HG03457 (cell line): ENCODE measurements around the gene MAP3K5.
"Not testable (repeated sequence)": the region's sequence is repeated elsewhere in the genome, so short reads cannot be mapped to it uniquely, and the experiment has no call there.

Experiments
- ATAC-seq: cut with Tn5 transposase; IDR thresholded peaks from one replicate; pipeline ENCODE4 v1.9.1; 2021; ENCODE audit warnings: moderate number of reproducible peaks; ENCODE audit not compliant: unreplicated experiment

MAP3K5 gene

GRCh38 chr6:136693090-136693489 is 99.2 kb downstream of the MAP3K5 start:
- no peak for ATAC-seq

DNA sequence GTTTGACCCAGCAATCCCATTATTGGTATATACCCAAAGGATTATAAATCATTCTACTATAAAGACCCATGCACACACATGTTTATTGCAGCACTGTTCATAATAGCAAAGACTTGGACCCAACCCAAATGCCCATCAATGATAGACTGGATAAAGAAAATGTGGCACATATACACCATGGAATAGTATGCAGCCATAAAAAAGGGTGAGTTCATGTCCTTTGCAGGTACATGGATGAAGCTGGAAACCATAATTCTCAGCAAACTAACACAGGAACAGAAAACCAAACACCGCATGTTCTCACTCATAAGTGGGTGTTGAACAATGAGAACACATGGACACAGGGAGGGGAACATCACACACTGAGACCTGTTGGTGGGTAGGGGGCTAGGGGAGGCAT is 104.4 kb downstream of the MAP3K5 start:
- ATAC-seq: not testable (repeated sequence)

DNA sequence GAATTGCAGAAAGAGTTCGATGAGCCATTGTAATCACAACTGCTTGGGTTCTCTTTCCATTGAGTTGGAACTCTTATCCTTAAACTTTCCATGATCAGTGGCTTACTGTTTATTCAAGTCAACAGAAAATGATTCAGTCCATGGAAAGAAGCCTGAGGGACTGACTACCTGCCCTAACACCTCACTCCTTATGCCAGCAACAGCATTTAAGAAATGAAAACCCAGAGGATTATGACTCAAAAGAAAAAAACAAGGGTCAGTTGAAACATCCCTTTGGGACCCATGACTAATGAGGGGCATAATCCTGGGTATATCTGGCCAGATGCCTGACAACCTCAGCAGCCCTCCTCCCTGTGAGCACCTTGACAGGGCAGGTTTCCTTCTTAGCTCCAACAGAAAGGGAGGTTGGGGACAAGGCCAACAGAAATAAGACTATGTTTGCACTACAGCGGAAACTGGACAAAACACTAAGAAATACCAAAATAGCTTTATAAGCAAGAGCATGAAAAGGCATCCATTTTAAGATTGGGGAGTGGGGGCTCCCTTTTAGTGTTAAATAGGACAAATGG is 106.7 kb downstream of the MAP3K5 start:
- ATAC-seq: no peak

DNA sequence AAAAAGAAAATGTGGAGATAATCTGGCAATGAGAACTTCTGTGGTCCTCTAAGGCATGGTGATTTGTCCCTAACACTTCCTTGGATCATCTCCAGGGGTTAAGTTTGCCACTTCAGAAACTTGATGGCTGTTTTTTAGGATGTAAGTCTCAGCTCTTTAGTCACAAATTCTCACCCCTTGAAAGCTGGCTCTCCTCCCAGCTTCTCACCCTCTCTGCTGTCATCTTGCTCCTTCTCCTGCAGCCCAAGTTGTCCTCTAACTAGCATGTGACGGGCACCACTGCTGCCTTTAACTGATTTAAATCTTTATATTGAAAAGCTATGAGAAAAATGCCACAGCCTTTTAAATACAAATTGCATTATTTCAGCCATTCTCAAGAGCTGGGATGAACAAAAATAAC is 107.8 kb downstream of the MAP3K5 start:
- no peak for ATAC-seq

GRCh38 chr6:136683209-136683941 is 108.9 kb downstream of the MAP3K5 start:
- no peak for ATAC-seq

GRCh38 chr6:136682292-136682691 is 110.0 kb downstream of the MAP3K5 start:
- ATAC-seq: no peak

DNA sequence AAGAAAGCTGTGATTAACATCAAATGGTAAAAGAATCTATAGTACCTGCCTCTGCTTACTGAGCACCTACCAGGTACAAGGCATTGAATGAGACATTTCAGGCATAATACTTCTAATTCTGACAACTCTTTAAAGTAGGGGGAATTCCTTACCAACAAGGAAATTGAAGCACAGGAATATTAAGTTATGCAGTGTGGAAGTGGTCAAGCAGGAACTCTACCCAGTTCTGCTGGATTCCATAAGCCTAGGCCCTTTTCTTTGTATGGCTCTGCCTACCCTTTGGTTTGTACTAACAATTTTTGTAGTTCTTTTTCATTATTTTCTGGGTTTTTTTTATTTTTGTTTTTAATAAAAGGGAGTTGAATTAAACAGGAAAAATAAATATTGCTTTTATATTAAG is 114.5 kb downstream of the MAP3K5 start:
- no peak for ATAC-seq

DNA sequence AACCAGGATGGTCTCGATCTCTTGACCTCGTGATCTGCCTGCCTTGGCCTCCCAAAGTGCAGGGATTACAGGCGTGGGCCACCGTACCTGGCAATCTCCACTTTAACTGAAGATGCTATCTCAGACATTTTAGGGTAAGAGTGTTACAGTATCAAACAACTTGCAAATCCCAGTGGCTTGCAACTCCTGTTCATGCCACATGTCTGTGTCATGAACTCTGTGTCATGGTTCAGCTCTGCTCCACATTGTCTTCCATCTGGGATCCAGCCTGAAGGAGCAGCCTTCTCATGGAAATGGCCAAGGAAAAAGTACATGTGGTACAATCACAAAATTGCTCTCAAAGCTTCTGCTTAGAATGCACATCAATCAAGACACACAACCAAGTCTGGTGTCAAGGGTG is 114.9 kb downstream of the MAP3K5 start:
- no peak for ATAC-seq

DNA sequence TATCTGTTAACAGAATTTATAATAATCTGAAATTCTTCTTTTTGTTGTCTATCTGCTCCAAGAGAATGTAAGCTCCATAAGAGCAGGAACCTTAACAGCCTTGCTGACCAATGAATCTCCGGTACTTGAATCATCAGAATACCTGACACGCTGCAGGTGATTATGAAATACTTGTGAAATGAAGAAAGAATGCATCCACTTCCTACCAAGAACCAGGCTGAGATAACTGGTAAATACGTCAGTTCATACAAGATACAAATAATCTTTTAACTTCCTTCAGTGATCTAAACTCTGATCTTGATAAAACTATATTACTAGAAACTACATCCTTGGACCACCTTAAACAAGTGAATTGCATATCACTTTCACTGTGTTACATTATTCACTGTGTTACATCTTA is 116.2 kb downstream of the MAP3K5 start:
- ATAC-seq: no peak

GRCh38 chr6:136673571-136673970 is 118.7 kb downstream of the MAP3K5 start:
- no peak for ATAC-seq

GRCh38 chr6:136672144-136672543 is 120.1 kb downstream of the MAP3K5 start:
- ATAC-seq: no peak

DNA sequence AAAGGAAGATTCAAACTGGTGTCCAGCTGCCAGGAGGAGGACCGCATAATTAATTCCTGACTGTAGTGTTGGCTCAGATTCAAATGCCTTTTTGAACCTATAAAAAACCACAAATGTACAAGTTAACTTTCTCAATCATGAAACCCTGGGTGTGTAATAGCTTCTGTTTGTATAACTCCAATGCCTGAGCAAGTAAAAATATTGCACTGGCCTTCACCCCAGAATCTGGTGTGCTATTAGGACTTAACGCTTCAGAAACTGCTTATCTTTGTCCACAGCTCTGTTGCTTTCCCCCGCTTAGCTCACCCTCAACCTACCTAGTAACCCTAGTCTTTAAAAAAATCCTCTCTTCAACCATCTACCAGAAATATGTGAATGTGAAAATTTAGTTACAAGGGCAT is 123.0 kb downstream of the MAP3K5 start:
- ATAC-seq: no peak

GRCh38 chr6:136668571-136668970 is 123.7 kb downstream of the MAP3K5 start:
- ATAC-seq: no peak

DNA sequence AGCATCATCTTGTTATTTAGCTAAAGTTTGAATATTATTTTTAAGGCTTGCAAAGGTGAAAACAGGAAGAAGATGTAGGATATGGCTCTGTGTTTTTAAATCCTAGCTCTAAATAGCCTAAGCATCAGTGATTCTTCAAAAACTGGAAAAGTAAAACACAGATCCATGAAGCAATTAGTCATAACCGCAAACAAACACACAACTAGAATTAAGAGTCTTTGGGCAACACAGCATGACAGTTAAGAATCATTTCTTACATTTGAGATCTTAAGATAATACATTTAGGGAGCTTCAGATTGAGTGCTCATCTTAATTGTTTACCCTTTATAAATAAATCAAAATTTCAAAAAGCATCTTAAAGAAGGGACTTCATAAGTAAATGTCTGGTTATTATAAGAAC is 126.2 kb downstream of the MAP3K5 start:
- ATAC-seq: no peak

DNA sequence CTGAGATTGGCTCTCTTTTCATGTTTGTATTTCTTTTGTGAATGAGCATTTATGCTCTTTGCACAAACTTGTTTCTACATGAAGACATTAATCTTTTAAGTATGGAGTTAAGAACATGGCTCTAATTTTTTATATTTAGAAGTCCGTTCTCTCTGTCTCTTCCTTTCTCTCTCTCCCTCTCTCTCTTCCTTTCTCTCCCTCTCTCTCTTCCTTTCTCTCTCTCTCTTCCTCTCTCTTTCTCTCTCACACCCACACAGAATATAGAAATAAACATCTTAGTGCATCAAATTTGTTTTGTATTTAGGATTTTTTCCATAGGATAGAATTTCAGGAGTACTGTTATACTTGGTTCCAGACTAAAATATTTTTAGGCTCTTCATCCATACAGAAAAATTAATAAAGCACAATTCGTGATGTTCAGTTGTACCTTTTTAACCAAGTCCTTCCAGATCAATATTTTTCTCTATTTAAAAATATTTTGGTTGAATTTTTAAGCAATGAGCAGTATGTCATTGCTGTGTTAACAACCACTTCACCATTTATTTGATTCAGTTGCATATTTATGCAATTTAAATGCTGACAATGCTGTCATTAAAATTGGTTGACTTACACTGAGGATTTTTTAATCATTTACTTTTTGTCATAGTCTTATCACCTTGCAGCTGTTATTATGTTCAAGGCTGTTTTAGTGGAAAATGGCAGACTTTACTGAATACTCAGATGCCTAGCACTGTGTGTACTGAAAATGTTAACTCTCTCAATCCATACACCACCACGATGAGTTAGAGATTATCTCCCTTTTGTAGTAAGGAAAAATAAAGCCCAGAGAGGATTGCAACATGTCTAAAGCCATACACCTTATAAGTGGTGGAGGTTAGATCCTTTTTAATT is 129.7 kb downstream of the MAP3K5 start:
- no peak for ATAC-seq

DNA sequence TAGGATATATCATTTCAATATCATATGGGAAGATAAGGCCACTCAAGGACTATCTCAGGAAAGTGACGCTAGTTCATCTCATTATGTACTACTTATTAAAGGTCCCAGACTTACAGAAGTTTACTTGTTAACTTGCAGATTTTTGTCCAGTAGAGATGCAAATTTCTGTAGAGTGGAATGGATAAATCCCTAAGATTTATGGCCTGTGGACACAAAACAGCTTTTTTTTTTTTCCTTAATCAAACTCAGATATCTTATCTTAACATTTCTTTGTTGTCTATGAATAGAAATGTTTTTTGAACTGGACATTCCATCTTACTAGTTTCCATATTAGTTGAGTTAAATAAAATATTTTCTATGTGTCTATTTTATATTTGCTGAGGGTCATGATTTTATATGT is 131.6 kb downstream of the MAP3K5 start:
- ATAC-seq: no peak

DNA sequence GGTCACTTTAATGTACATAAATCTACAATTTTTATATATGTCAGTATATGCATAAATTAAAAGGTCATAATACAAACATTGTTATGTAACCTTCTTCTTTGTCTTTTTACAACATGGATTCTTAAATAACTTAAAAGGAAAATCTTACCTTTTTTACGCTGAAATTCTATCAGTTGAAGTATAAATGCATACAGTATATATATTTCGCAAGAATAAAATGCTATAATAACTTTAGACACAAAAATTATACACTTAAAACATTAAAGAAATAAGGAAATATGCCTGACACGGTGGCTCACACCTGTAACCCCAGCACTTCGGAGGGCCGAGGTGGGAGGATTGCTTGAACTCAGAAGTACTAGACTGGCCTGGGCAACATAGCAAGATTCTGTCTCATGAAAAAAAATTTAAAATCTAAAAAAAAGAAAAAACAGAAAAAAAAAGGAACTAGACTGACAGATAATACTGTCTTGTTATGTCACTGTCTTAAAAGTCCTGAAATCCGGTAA is 132.2 kb downstream of the MAP3K5 start:
- no peak for ATAC-seq

DNA sequence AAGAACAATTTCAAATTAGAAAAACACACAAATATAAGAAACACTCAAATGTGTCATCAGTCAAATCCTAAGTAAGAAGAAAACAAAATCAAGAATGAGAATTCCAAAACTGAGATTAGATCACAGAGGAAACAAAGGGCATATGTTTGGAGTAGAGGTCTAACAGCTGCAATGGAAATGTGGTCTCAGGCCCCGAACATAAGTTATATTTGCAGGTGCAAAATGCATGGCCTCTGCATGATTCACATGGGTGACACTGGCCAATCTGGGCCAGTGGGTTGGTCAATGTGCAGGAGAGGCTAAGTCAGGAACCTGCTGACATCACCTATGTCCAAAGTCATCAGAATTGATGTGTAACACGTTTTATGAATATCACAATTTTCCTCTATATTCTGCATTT is 133.6 kb downstream of the MAP3K5 start:
- ATAC-seq: no peak

DNA sequence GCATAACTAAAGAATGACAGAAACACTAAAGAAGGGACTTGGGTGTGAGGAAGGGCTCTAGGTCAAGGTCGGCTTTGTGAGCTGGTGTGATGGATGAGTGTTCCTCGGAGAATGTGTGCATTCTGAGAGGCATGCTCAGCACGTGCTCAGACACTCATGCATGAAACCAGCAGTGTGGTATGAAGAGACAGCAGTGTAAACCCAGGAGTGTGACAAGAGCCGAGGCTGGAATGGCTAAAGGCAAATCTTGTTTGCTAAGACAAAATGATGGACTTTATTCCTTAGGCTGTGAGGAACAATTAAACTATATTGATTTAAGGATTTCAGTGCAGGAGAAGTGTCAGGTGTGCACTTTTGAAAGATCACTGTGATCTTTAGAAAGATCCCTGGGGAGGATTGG is 134.6 kb downstream of the MAP3K5 start:
- no peak for ATAC-seq

DNA sequence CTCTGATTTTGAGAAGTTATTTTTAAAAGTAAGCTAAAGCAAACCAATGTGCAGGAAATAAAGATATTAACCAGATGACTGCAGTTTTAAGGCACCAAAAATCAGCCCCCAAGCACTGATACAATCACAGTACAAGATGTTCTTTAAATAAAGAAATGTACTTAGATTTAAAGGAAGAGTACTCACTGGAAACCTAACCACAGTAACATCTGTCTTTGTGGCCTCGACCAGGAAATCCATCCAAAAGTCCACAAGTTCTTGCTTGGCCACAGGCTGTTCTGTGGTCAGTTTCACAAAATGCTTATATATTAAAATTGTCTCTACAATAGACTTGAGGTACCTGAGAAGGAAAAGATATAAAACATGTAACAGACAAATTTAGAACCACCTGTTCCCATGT is 136.2 kb downstream of the MAP3K5 start:
- ATAC-seq: no peak

GRCh38 chr6:136655239-136656014 is 136.8 kb downstream of the MAP3K5 start:
- ATAC-seq: no peak
